WTC11 (cell line): Measurements from ENCODE around the gene ARHGAP42. TPM values are rescaled to one million over a fixed set of nuclear protein-coding genes. Genes with fewer than 3 reads are reported as not detected.
A peak's percentile ranks its signal among the peaks of the same experiment; 100 is the strongest.

Source experiments
- ATAC-seq: fragments of 200-7000 bp; cut with Tn5 transposase; 2 replicates; pipeline ENCODE4 v1.10.0; 2021; ENCODE audit warnings: mild to moderate bottlenecking, moderate library complexity
- CTCF ChIA-PET: fragments of 300-600 bp; sonication (Branson Sonifier 250); formaldehyde crosslinking; loops from one replicate; lab custom pipeline; 2021; ENCODE audit warnings: antibody characterized with exemption; lab: Charles Lee
- POLR2A ChIA-PET: fragments of 350-600 bp; sonication (Branson Sonifier 250); formaldehyde crosslinking; loops from one replicate; lab custom pipeline; 2021; ENCODE audit warnings: antibody characterized with exemption; lab: Charles Lee
- DNase-seq: peaks from one replicate; pipeline ENCODE4 v3.0.0; 2021; ENCODE audit warnings: low spot score
- H3K27ac Mint-ChIP-seq: 2 replicates; pipeline ENCODE4 v1.8.0; 2021; ENCODE audit warnings: mixed read lengths
- H3K27me3 Mint-ChIP-seq: 2 replicates; pipeline ENCODE4 v1.8.0; 2021; ENCODE audit warnings: low read depth, mild to moderate bottlenecking, moderate library complexity, mixed read lengths
- H3K36me3 Mint-ChIP-seq: 2 replicates; pipeline ENCODE4 v1.8.0; 2021; ENCODE audit warnings: mixed read lengths
- H3K4me1 Mint-ChIP-seq: 2 replicates; pipeline ENCODE4 v1.8.0; 2022; ENCODE audit warnings: mixed read lengths
- H3K4me3 Mint-ChIP-seq: 2 replicates; pipeline ENCODE4 v1.8.0; 2021; ENCODE audit warnings: mild to moderate bottlenecking, moderate library complexity, mixed read lengths
- H3K9me3 Mint-ChIP-seq: 2 replicates; pipeline ENCODE4 v1.8.0; 2021; ENCODE audit warnings: mixed read lengths
- ATF2 ChIP-seq: sonication (generic); formaldehyde crosslinking; IDR thresholded peaks from 2 replicates; pipeline ENCODE4 v1.8.1; 2022; ENCODE audit warnings: low read depth, missing genetic modification reagents, borderline replicate concordance
- CDX4 ChIP-seq: fragments of 250-450 bp; sonication (Bioruptor Pico); IDR thresholded peaks from 2 replicates; pipeline ENCODE4 v1.9.0; 2021; ENCODE audit warnings: moderate library complexity, mild to moderate bottlenecking, inconsistent platforms, borderline replicate concordance
- CREM ChIP-seq: sonication (generic); formaldehyde crosslinking; IDR thresholded peaks from 2 replicates; pipeline ENCODE4 v1.8.1; 2022; ENCODE audit warnings: mild to moderate bottlenecking, missing genetic modification reagents, moderate library complexity
- CTCF ChIP-seq: fragments of 200-600 bp; IDR thresholded peaks from 2 replicates; pipeline ENCODE4 v1.8.0; 2022; ENCODE audit warnings: antibody characterized with exemption
- E2F5 ChIP-seq: sonication (generic); formaldehyde crosslinking; IDR thresholded peaks from 2 replicates; pipeline ENCODE4 v1.8.1; 2022; ENCODE audit warnings: mild to moderate bottlenecking, moderate library complexity, missing genetic modification reagents
- ESRRA ChIP-seq: sonication (generic); formaldehyde crosslinking; IDR thresholded peaks from 2 replicates; pipeline ENCODE4 v1.8.1; 2022; ENCODE audit warnings: mild to moderate bottlenecking, missing genetic modification reagents, borderline replicate concordance
- HMGA2 ChIP-seq: fragments of 250-450 bp; sonication (Bioruptor Pico); IDR thresholded peaks from 2 replicates; pipeline ENCODE4 v1.4.0; 2021; ENCODE audit warnings: mild to moderate bottlenecking, moderate library complexity
- JAZF1 ChIP-seq: fragments of 250-450 bp; sonication (Bioruptor Pico); IDR thresholded peaks from 2 replicates; pipeline ENCODE4 v1.9.0; 2021; ENCODE audit warnings: moderate library complexity, mild to moderate bottlenecking, inconsistent platforms
- JUN ChIP-seq: sonication (generic); formaldehyde crosslinking; IDR thresholded peaks from 2 replicates; pipeline ENCODE4 v1.8.0; 2023; ENCODE audit warnings: mild to moderate bottlenecking, missing genetic modification reagents
- MAX ChIP-seq: sonication (generic); formaldehyde crosslinking; IDR thresholded peaks from 2 replicates; pipeline ENCODE4 v1.8.0; 2022; ENCODE audit warnings: mild to moderate bottlenecking, missing genetic modification reagents
- MLX ChIP-seq: sonication (generic); formaldehyde crosslinking; IDR thresholded peaks from 2 replicates; pipeline ENCODE4 v1.8.1; 2023; ENCODE audit warnings: mild to moderate bottlenecking, missing genetic modification reagents, moderate library complexity
- MXD4 ChIP-seq: fragments of 250-450 bp; sonication (Bioruptor Pico); IDR thresholded peaks from 2 replicates; pipeline ENCODE4 v1.8.0; 2021; ENCODE audit warnings: mild to moderate bottlenecking, moderate library complexity, borderline replicate concordance
- MYBL2 ChIP-seq: sonication (generic); formaldehyde crosslinking; IDR thresholded peaks from 2 replicates; pipeline ENCODE4 v1.8.1; 2023; ENCODE audit warnings: mild to moderate bottlenecking, moderate library complexity, missing genetic modification reagents
- NFATC4 ChIP-seq: fragments of 250-450 bp; sonication (Bioruptor Pico); IDR thresholded peaks from 2 replicates; pipeline ENCODE4 v1.9.0; 2021; ENCODE audit warnings: mild to moderate bottlenecking
- NFYB ChIP-seq: sonication (generic); formaldehyde crosslinking; conservative IDR thresholded peaks from 2 replicates; pipeline ENCODE4 v1.8.0; 2022; ENCODE audit warnings: low read depth, missing genetic modification reagents
- PRDM15 ChIP-seq: sonication (generic); formaldehyde crosslinking; IDR thresholded peaks from 2 replicates; pipeline ENCODE4 v1.8.0; 2022; ENCODE audit warnings: missing genetic modification reagents
- PREB ChIP-seq: sonication (generic); formaldehyde crosslinking; IDR thresholded peaks from 2 replicates; pipeline ENCODE4 v1.8.1; 2022; ENCODE audit warnings: mild to moderate bottlenecking, missing genetic modification reagents, moderate library complexity, borderline replicate concordance
- SP1 ChIP-seq: sonication (generic); formaldehyde crosslinking; conservative IDR thresholded peaks from 2 replicates; pipeline ENCODE4 v1.8.1; 2022; ENCODE audit warnings: missing genetic modification reagents
- TCF7 ChIP-seq: sonication (generic); formaldehyde crosslinking; IDR thresholded peaks from 2 replicates; pipeline ENCODE4 v1.8.0; 2022; ENCODE audit warnings: mild to moderate bottlenecking, low read depth, missing genetic modification reagents, moderate library complexity
- USF1 ChIP-seq: sonication (generic); formaldehyde crosslinking; IDR thresholded peaks from 2 replicates; pipeline ENCODE4 v1.8.0; 2022; ENCODE audit warnings: mild to moderate bottlenecking, missing genetic modification reagents
- ZBTB21 ChIP-seq: sonication (generic); formaldehyde crosslinking; IDR thresholded peaks from 2 replicates; pipeline ENCODE4 v1.8.1; 2023; ENCODE audit warnings: mild to moderate bottlenecking, missing genetic modification reagents, borderline replicate concordance
- ZNF219 ChIP-seq: sonication (generic); formaldehyde crosslinking; IDR thresholded peaks from 2 replicates; pipeline ENCODE4 v1.8.0; 2023; ENCODE audit warnings: missing genetic modification reagents, mild to moderate bottlenecking, borderline replicate concordance
- ZNF416 ChIP-seq: fragments of 250-450 bp; sonication (Bioruptor Pico); IDR thresholded peaks from 2 replicates; pipeline ENCODE4 v1.9.0; 2021; ENCODE audit warnings: mild to moderate bottlenecking, inconsistent platforms
- ZNF425 ChIP-seq: fragments of 250-450 bp; sonication (Bioruptor Pico); conservative IDR thresholded peaks from 2 replicates; pipeline ENCODE4 v1.9.0; 2021; ENCODE audit warnings: mild to moderate bottlenecking
- total RNA-seq: library from RNA; stranded (reverse); gene quantifications from 3 replicates; pipeline ENCODE4 v1.2.3, GENCODE V29; 2021

ARHGAP42 gene
- total RNA-seq, 1 experiment from 2014 or later: 32.5 TPM

GRCh38 chr11:100878474-100878873 is 191.4 kb downstream of the ARHGAP42 start (continued):
- no peak for TF ChIP-seq PRDM15 (CRISPR knock-in tag)
- TF ChIP-seq ATF2: no peak
- no peak for TF ChIP-seq NFYB (CRISPR knock-in tag)
- no peak for TF ChIP-seq ZNF416 (CRISPR knock-in tag)
- no peak for TF ChIP-seq SP1 (CRISPR knock-in tag)
- no peak for TF ChIP-seq ESRRA
- TF ChIP-seq MXD4 (CRISPR knock-in tag): no peak
- TF ChIP-seq CTCF: no peak
- TF ChIP-seq JUN (CRISPR knock-in tag): no peak

GRCh38 chr11:100882957-100883356 is 195.9 kb downstream of the ARHGAP42 start:
- DNase-seq (no peak), ATAC-seq (no peak)
- ChIA-PET POLR2A (no interaction called here), CTCF (no interaction called here)
- peaks cover 22% of the 10 kb centered on the region for H3K9me3 Mint-ChIP-seq
- no peaks in the 10 kb centered on the region for H3K27me3 Mint-ChIP-seq
- peak overlapping the region; percentile 7; the same call in 1 of the 2 replicates for H3K27ac Mint-ChIP-seq
- H3K36me3 Mint-ChIP-seq: peaks cover 11% of the 10 kb centered on the region
- H3K4me1 Mint-ChIP-seq: peaks cover 8% of the 10 kb centered on the region
- H3K4me3 Mint-ChIP-seq: no peak overlapping the region
- TF ChIP-seq NFATC4 (no peak), PREB (no peak), ZNF425 (CRISPR knock-in tag) (no peak), MAX (no peak), USF1 (CRISPR knock-in tag) (no peak), SP1 (CRISPR knock-in tag) (no peak), HMGA2 (CRISPR knock-in tag) (no peak), MYBL2 (no peak), ZNF219 (CRISPR knock-in tag) (no peak), JAZF1 (CRISPR knock-in tag) (no peak), CREM (no peak), TCF7 (CRISPR knock-in tag) (no peak), ZBTB21 (CRISPR knock-in tag) (no peak), MLX (CRISPR knock-in tag) (no peak), E2F5 (CRISPR knock-in tag) (no peak), CDX4 (CRISPR knock-in tag) (no peak)
